Retinal pigment epithelial cell (primary cell): ENCODE data around the gene ADAMTS12.

Experiments used
- DNase-seq: peaks from one replicate; pipeline ENCODE4 v3.0.0-alpha.2; 2010; ENCODE audit warnings: low read depth
- H3K4me3 ChIP-seq: 2 replicates; pipeline ENCODE4 v1.5.1; 2011; ENCODE audit warnings: mild to moderate bottlenecking, low read length, control low read depth, moderate library complexity
- TF ChIP-seq, protein P1 (sequence below): conservative IDR thresholded peaks from 2 replicates; pipeline ENCODE4 v1.5.1; 2011; ENCODE audit warnings: low read depth, low read length, control low read depth, inconsistent platforms

ADAMTS12 gene

DNA sequence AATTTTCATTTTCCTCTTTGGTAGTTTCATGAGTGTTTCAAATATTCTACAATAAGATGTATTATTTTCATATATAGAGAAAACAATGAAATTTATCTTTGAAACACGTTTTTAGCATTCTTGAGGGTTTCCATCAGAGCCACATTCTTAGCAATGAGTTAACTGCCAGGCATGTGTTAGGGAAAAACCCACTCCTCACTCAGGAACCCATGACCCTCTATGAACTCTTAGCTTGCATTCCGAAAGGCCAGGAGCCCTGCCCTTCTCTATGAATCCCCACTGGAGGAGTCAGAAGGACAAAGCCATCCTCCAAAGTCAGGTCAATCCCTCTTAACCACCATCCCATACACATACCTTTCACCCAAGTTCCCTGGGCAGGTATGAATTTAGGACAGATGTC is 57.5 kb downstream of the ADAMTS12 start:
- no peak overlapping the region for H3K4me3 ChIP-seq
- no peak for DNase-seq
- TF ChIP-seq, protein P1, sequence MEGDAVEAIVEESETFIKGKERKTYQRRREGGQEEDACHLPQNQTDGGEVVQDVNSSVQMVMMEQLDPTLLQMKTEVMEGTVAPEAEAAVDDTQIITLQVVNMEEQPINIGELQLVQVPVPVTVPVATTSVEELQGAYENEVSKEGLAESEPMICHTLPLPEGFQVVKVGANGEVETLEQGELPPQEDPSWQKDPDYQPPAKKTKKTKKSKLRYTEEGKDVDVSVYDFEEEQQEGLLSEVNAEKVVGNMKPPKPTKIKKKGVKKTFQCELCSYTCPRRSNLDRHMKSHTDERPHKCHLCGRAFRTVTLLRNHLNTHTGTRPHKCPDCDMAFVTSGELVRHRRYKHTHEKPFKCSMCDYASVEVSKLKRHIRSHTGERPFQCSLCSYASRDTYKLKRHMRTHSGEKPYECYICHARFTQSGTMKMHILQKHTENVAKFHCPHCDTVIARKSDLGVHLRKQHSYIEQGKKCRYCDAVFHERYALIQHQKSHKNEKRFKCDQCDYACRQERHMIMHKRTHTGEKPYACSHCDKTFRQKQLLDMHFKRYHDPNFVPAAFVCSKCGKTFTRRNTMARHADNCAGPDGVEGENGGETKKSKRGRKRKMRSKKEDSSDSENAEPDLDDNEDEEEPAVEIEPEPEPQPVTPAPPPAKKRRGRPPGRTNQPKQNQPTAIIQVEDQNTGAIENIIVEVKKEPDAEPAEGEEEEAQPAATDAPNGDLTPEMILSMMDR = no peak

GRCh38 chr5:33833237-33833575 is 58.6 kb downstream of the ADAMTS12 start:
- no peak overlapping the region for H3K4me3 ChIP-seq
- DNase-seq = no peak
- TF ChIP-seq, protein P1 = no peak

DNA sequence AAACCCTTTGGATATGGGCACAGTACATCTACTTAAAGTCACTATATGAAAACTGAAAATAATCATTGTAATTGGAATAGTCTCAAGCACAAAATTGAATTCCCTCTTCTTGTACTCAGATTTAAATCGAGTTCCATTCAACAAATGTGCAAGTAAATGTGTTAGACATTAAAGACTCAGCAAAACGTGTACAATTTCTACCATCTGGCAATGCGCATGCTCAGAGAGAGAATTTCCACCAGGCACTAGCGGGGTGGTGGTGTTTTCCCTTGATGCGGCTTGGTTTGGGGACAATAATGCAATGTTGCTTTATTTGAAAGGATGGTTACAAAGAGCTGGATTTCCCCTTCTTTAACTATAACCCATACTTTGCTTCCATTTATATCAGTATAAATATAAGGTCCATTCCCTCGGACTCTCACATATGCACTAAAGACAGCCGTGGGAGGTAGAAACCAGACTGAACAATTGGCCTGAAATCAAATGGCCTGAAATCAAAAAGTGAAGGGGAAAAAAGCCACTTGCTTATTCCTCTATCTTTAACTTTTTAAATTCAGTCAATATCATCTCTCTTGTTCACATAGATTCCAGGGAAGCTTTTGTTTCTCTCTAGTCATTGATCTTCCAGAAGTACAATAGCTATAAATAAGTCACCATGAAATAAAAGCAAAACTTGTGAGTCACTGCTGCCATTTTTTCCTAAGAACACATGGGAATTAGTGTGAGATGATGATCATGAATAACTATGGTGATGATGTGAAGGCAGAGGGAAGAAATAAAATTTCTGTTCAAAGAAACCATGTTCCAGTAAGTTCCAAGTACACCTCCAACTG is 59.2 kb downstream of the ADAMTS12 start:
- DNase-seq = no peak
- no peak overlapping the region for H3K4me3 ChIP-seq
- TF ChIP-seq, protein P1 = no peak

DNA sequence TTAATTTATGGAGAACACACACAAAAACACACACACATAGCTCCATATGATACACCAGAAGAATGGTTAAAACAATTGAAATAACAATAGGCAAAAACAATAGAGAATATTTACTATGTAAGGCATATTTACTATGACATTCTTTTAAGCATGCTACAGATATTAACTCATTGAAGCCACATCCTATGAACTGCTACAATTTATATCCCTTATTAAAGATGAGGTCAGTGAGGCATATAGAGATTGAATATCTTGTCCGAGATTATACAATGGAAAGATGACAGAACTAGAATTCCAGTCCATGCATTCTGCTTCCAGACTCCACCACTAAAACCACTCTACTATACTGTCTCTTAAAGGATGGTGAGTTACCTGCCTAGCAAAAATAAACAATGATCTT is 60.7 kb downstream of the ADAMTS12 start:
- H3K4me3 ChIP-seq = no peak overlapping the region
- TF ChIP-seq, protein P1 = no peak
- DNase-seq = no peak

GRCh38 chr5:33829430-33829829 is 62.4 kb downstream of the ADAMTS12 start:
- H3K4me3 ChIP-seq = no peak overlapping the region
- no peak for DNase-seq
- TF ChIP-seq, protein P1 = no peak

DNA sequence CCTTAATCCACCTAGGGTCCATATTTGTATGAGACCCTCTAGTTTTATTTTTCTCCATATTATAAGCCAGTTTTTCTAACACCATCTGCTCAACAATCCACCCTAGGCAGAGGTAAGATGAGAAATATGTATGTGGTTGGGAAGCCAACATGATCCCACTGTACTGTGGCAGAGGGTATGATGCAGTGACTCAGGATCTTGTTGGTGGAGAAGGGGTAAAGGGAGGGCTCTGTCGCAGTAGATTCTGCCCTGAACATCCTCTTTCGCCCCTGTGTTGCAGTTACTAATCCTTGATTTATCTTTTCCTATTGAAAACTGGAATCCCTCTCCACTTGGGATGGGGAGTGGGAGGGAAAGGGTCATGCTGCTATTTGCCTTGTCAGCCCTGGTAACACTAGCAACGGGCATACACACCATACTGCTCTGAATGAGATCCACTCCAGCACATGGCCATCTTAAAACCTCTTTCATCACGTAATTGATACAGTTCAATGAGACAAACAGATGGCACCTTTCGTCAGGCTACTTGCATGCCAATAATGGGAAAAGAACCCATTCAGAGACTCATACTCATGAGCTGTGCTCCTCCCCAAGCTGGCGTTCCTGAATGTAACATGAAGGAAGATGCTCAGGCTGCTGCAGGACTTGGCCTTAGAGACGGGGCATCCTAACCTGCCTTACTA is 63.0 kb downstream of the ADAMTS12 start:
- TF ChIP-seq, protein P1 = no peak

DNA sequence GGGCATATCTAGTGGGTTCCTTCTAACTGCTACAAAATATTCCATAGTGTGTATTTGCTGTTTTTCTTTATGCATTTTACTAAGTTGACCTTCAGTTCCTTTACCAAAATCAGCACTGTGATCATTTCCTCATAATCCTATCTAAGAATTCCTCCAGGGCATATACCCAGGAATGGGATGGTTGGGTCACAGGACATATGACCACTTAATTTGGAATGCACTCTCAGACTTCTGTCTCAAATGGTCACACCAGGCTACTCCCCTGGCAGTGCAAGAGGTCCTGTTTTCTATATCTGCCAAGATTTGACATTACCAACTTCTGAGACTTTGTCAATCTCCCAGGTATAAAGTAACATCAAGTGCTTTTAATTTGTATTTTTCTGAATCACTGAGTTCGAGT is 63.9 kb downstream of the ADAMTS12 start:
- no peak for DNase-seq
- TF ChIP-seq, protein P1 = no peak
- no peak overlapping the region for H3K4me3 ChIP-seq

More for the DNA sequence above, 63.0 kb downstream of the ADAMTS12 start:
- DNase-seq = no peak
- H3K4me3 ChIP-seq = no peak overlapping the region
